SK-N-SH (cell line): Measurements from ENCODE around the gene GK.

Experiments
- CTCF ChIP-seq: fragments of 200-600 bp; sonication (generic); IDR thresholded peaks from 2 replicates; pipeline ENCODE4 v1.6.1; 2017; ENCODE audit warnings: antibody characterized with exemption, mild to moderate bottlenecking, moderate library complexity
- ELF1 ChIP-seq: IDR thresholded peaks from 2 replicates; pipeline ENCODE4 v1.4.0; 2012
- FOXJ3 ChIP-seq: sonication (generic); formaldehyde crosslinking; IDR thresholded peaks from 2 replicates; pipeline ENCODE4 v1.5.1; 2020; ENCODE audit warnings: mild to moderate bottlenecking, missing genetic modification reagents
- FOXM1 ChIP-seq: IDR thresholded peaks from 2 replicates; pipeline ENCODE4 v1.4.0; 2012; ENCODE audit warnings: low read depth, mild to moderate bottlenecking
- NRF1 ChIP-seq: IDR thresholded peaks from 2 replicates; pipeline ENCODE4 v1.6.1; 2012; ENCODE audit warnings: low read depth, mild to moderate bottlenecking, low read length
- PBX3 ChIP-seq: IDR thresholded peaks from 2 replicates; pipeline ENCODE4; 2012
- RAD21 ChIP-seq: IDR thresholded peaks from 2 replicates; pipeline ENCODE4 v1.6.1; 2012; ENCODE audit warnings: mild to moderate bottlenecking, low read length
- SMC3 ChIP-seq: IDR thresholded peaks from 2 replicates; pipeline ENCODE4 v1.6.1; 2012; ENCODE audit warnings: low read depth, low read length, improper control_type of control experiment
- TAF1 ChIP-seq: IDR thresholded peaks from 2 replicates; pipeline ENCODE4 v1.6.1; 2012; ENCODE audit warnings: low read depth, mild to moderate bottlenecking, low read length, moderate library complexity, borderline replicate concordance
- TEAD4 ChIP-seq: IDR thresholded peaks from 2 replicates; pipeline ENCODE4 v1.4.0; 2012; ENCODE audit warnings: mild to moderate bottlenecking, borderline replicate concordance; ENCODE audit not compliant: insufficient read depth
- TF ChIP-seq, protein P1 (sequence below): fragments of 150-350 bp; IDR thresholded peaks from 2 replicates; pipeline ENCODE4 v1.6.1; 2016; ENCODE audit warnings: mild to moderate bottlenecking, low read depth, low read length
- TF ChIP-seq, protein P2 (sequence below): IDR thresholded peaks from 2 replicates; pipeline ENCODE4 v1.6.1; 2012; ENCODE audit warnings: mild to moderate bottlenecking, low read depth, low read length, moderate library complexity
- TF ChIP-seq, protein P3 (sequence below): fragments of 150-350 bp; IDR thresholded peaks from 2 replicates; pipeline ENCODE4 v1.6.1; 2017; ENCODE audit warnings: antibody characterized with exemption, low read length, low read depth, borderline replicate concordance
- TF ChIP-seq, protein P4 (sequence below): IDR thresholded peaks from 2 replicates; pipeline ENCODE4 v1.4.0; 2012; ENCODE audit warnings: low read depth

DNA sequence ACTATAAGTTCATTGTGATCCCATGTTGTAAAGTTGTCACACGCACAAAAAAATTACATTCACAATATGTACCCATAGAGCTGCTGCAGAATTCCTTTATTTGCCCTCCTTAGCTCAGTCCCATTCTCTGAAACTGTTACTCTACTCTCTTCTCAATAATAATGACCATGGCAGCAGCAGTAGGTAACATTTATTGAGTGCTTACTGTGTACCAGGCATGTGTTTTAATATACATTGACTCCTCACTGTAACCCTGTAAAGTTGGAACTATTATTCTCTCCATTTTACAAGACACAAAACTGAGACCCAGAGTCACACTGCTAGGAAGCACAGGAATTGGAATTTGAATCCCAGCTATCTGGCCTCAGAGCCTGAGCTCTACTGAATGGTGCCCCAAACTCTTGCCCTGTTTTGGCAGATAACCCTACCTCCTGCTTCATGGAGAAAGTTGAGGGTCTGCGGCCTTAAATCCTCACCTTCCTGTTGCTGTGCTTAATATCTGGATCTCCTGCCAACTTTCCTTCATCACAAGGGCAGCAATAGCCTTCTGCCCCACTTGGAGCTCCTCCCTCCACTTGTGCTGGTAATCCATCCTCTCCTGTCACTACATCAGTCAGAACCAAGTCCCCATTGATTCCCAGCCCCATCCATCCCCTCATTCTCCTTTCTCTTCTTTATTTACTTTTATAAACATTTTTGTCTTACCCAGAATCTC lies 20.8 kb downstream of the GK start:
- TF ChIP-seq TAF1 (no peak), CTCF (no peak), FOXM1 (no peak), PBX3 (no peak), FOXJ3 (CRISPR knock-in tag) (no peak), NRF1 (no peak), RAD21 (no peak), TEAD4 (no peak), ELF1 (no peak), SMC3 (no peak)
- TF ChIP-seq, protein P1, sequence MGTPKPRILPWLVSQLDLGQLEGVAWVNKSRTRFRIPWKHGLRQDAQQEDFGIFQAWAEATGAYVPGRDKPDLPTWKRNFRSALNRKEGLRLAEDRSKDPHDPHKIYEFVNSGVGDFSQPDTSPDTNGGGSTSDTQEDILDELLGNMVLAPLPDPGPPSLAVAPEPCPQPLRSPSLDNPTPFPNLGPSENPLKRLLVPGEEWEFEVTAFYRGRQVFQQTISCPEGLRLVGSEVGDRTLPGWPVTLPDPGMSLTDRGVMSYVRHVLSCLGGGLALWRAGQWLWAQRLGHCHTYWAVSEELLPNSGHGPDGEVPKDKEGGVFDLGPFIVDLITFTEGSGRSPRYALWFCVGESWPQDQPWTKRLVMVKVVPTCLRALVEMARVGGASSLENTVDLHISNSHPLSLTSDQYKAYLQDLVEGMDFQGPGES: no peak
- TF ChIP-seq, protein P2, sequence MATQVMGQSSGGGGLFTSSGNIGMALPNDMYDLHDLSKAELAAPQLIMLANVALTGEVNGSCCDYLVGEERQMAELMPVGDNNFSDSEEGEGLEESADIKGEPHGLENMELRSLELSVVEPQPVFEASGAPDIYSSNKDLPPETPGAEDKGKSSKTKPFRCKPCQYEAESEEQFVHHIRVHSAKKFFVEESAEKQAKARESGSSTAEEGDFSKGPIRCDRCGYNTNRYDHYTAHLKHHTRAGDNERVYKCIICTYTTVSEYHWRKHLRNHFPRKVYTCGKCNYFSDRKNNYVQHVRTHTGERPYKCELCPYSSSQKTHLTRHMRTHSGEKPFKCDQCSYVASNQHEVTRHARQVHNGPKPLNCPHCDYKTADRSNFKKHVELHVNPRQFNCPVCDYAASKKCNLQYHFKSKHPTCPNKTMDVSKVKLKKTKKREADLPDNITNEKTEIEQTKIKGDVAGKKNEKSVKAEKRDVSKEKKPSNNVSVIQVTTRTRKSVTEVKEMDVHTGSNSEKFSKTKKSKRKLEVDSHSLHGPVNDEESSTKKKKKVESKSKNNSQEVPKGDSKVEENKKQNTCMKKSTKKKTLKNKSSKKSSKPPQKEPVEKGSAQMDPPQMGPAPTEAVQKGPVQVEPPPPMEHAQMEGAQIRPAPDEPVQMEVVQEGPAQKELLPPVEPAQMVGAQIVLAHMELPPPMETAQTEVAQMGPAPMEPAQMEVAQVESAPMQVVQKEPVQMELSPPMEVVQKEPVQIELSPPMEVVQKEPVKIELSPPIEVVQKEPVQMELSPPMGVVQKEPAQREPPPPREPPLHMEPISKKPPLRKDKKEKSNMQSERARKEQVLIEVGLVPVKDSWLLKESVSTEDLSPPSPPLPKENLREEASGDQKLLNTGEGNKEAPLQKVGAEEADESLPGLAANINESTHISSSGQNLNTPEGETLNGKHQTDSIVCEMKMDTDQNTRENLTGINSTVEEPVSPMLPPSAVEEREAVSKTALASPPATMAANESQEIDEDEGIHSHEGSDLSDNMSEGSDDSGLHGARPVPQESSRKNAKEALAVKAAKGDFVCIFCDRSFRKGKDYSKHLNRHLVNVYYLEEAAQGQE: no peak
- TF ChIP-seq, protein P3, sequence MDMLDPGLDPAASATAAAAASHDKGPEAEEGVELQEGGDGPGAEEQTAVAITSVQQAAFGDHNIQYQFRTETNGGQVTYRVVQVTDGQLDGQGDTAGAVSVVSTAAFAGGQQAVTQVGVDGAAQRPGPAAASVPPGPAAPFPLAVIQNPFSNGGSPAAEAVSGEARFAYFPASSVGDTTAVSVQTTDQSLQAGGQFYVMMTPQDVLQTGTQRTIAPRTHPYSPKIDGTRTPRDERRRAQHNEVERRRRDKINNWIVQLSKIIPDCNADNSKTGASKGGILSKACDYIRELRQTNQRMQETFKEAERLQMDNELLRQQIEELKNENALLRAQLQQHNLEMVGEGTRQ: no peak
- TF ChIP-seq, protein P4, sequence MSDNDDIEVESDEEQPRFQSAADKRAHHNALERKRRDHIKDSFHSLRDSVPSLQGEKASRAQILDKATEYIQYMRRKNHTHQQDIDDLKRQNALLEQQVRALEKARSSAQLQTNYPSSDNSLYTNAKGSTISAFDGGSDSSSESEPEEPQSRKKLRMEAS: no peak
